HepG2 (cell line): ENCODE results near the gene AMD1. TPM values are rescaled to one million over a fixed set of nuclear protein-coding genes. Genes with fewer than 3 reads are reported as not detected.

Experiments used
- ATAC-seq: fragments of 200-7000 bp; cut with Tn5 transposase; 3 replicates; pipeline ENCODE4 v1.9.1; 2020; ENCODE audit warnings: mild to moderate bottlenecking, moderate library complexity
- BruUV-seq: library from RNA; stranded (reverse); fragments of 400-500 nt; replicated peaks from 2 replicates; lab custom pipeline; 2021; lab: Mats Ljungman, UMichigan
- CTCF ChIA-PET: fragments of 300-600 bp; formaldehyde crosslinking; extraction: SDS; loops from one replicate; lab custom pipeline; 2021; ENCODE audit warnings: low total read pairs, inconsistent platforms, low intra/inter-chr PET ratio; lab: Yijun Ruan, JAX
- POLR2A ChIA-PET: fragments of 350-600 bp; sonication (Branson Sonifier 250); formaldehyde crosslinking; loops from one replicate; lab custom pipeline; 2020; ENCODE audit warnings: antibody characterized with exemption, inconsistent platforms; lab: Yijun Ruan, JAX
- DNase-seq: peaks from one replicate; pipeline ENCODE4 v3.0.0-alpha.2; 2015; ENCODE audit warnings: low spot score
- FAIRE-seq: peaks from 3 replicates; lab custom pipeline; 2011; peaks lifted over from hg19 to GRCh38; lab: Jason Lieb, UNC
- H2AFZ ChIP-seq: one replicate; pipeline ENCODE4 v1.6.1; 2011; ENCODE audit warnings: low read length, inconsistent platforms
- H3K27ac ChIP-seq: fragments of 300-600 bp; 3 replicates; pipeline ENCODE4 v1.8.0; 2011; ENCODE audit warnings: mixed run types, mild to moderate bottlenecking, mixed read lengths, low read length, inconsistent platforms; ENCODE audit not compliant: insufficient read depth; ENCODE audit errors: extremely low read length
- H3K27me3 ChIP-seq, 2 experiments: fragments of 200-600 bp in 1 of 2; 2 replicates in 1 of 2; 3 replicates in 1 of 2; pipeline versions ENCODE4 v1.6.0 to v1.8.0; 2011; ENCODE audit warnings: low read length in 2 of 2, mild to moderate bottlenecking in 2 of 2, moderate library complexity in 2 of 2, inconsistent platforms in 1 of 2; ENCODE audit not compliant: insufficient read depth in 2 of 2, control insufficient read depth in 1 of 2
- H3K36me3 ChIP-seq, 2 experiments: fragments of 200-600 bp in 1 of 2; replicated peaks in 1 of 2; 2 replicates in 1 of 2; 3 replicates in 1 of 2; pipeline versions ENCODE4 v1.5.1 to v1.8.0; 2011; ENCODE audit warnings: low read length in 2 of 2, inconsistent platforms in 1 of 2; ENCODE audit not compliant: insufficient read depth in 2 of 2, control insufficient read depth in 1 of 2
- H3K4me1 ChIP-seq: 2 replicates; pipeline ENCODE4 v1.5.1; 2012; ENCODE audit warnings: low read length, inconsistent platforms; ENCODE audit not compliant: insufficient read depth
- H3K4me2 ChIP-seq: 2 replicates; pipeline ENCODE4 v1.6.0; 2011; ENCODE audit warnings: low read depth, low read length, inconsistent platforms
- H3K4me3 ChIP-seq, 3 experiments: fragments of 200-600 bp in 1 of 3; sonication (generic), shearing (Covaris generic) in 1 of 3; replicated peaks in 1 of 3; 2 replicates each; pipeline ENCODE4 v1.5.1; 2011 to 2016; ENCODE audit warnings: low read length in 3 of 3, inconsistent platforms in 2 of 3, low read depth in 2 of 3, mild to moderate bottlenecking in 2 of 3, control low read depth in 1 of 3, mixed read lengths in 1 of 3; ENCODE audit not compliant: insufficient read depth in 1 of 3
- H3K79me2 ChIP-seq: one replicate; pipeline ENCODE4 v1.6.1; 2011; ENCODE audit warnings: low read length, inconsistent platforms; ENCODE audit not compliant: insufficient read depth
- H3K9ac ChIP-seq: 2 replicates; pipeline ENCODE4 v1.6.0; 2011; ENCODE audit warnings: mild to moderate bottlenecking, low read depth, low read length, inconsistent platforms; ENCODE audit not compliant: insufficient read depth
- H3K9me3 ChIP-seq: 2 replicates; pipeline ENCODE4 v1.5.1; 2012; ENCODE audit warnings: mild to moderate bottlenecking, low read length
- H4K20me1 ChIP-seq: 2 replicates; pipeline ENCODE4 v1.6.0; 2011; ENCODE audit warnings: inconsistent platforms, mild to moderate bottlenecking, low read length, moderate library complexity; ENCODE audit not compliant: insufficient read depth
- FLYWCH1 ChIP-seq: sonication (generic); formaldehyde crosslinking; IDR thresholded peaks from 2 replicates; pipeline ENCODE4 v1.8.1; 2023; ENCODE audit warnings: mild to moderate bottlenecking, missing genetic modification reagents
- ZFX ChIP-seq: sonication (generic); formaldehyde crosslinking; IDR thresholded peaks from 2 replicates; pipeline ENCODE4 v1.4.0; 2020; ENCODE audit warnings: mild to moderate bottlenecking, low read depth, missing genetic modification reagents, moderate library complexity
- ZFY ChIP-seq: sonication (generic); formaldehyde crosslinking; IDR thresholded peaks from 2 replicates; pipeline ENCODE4 v1.4.0; 2020; ENCODE audit warnings: missing genetic modification reagents
- WGBS: methylation state at CpG from one replicate; pipeline ENCODE4 v1.1.6; 2017; ENCODE audit warnings: low lambda C conversion rate; 5-methylcytosine and 5-hydroxymethylcytosine counted together
- in situ Hi-C: cut with HindIII; loops from 2 replicates; pipeline ENCODE4 v1.10.0; 2017; ENCODE audit warnings: low pct_unique_long_range_greater_than_20kb; ENCODE audit not compliant: extremely low pct_ligation_motif_present
- intact Hi-C: fragments of 100-400 bp; cut with micrococcal nuclease; formaldehyde crosslinking; loops from one replicate; pipeline ENCODE4 v1.10.0; 2022; ENCODE audit not compliant: unreplicated experiment
- polyA plus RNA-seq, 8 experiments: library from polyadenylated mRNA; depleted of rRNA in 3 of 8; stranded (reverse) in 7 of 8; unstranded in 1 of 8; fragments of >200 nt; fragmentation: Illumina TruSeq in 4 of 8; extraction: Trizol in 4 of 8; gene quantifications; 2 replicates each; pipeline versions ENCODE4 v1.2.1 to v1.2.3, GENCODE V29; 2011 to 2016; ENCODE audit warnings: low read depth in 4 of 8, missing spikeins in 1 of 8, mixed read lengths in 1 of 8; ENCODE audit not compliant: insufficient read depth in 1 of 8
- total RNA-seq, 5 experiments: library from RNA; depleted of rRNA; stranded (reverse); fragments of >200 nt; fragmentation: Illumina TruSeq; extraction: Trizol; gene quantifications; 2 replicates each; pipeline ENCODE4 v1.2.3, GENCODE V29; 2016; ENCODE audit warnings: low read depth in 1 of 5
- TF ChIP-seq, protein P1 (sequence below): sonication (generic); formaldehyde crosslinking; IDR thresholded peaks from 2 replicates; pipeline ENCODE4 v1.4.0; 2020; ENCODE audit warnings: mild to moderate bottlenecking, missing genetic modification reagents
- TF ChIP-seq, protein P2 (sequence below): sonication (generic); formaldehyde crosslinking; IDR thresholded peaks from 2 replicates; pipeline ENCODE4 v1.5.1; 2020; ENCODE audit warnings: mild to moderate bottlenecking, missing genetic modification reagents, moderate library complexity
- TF ChIP-seq, protein P3 (sequence below): sonication (generic); formaldehyde crosslinking; IDR thresholded peaks from 2 replicates; pipeline ENCODE4 v1.4.0; 2020; ENCODE audit warnings: missing genetic modification reagents, borderline replicate concordance

Gene AMD1
- total and polyA plus RNA-seq, 2 of the 13 experiments (the other 11 are each of a cell fraction or from before 2014, with no cell fraction given), result 108 to 123 TPM

DNA sequence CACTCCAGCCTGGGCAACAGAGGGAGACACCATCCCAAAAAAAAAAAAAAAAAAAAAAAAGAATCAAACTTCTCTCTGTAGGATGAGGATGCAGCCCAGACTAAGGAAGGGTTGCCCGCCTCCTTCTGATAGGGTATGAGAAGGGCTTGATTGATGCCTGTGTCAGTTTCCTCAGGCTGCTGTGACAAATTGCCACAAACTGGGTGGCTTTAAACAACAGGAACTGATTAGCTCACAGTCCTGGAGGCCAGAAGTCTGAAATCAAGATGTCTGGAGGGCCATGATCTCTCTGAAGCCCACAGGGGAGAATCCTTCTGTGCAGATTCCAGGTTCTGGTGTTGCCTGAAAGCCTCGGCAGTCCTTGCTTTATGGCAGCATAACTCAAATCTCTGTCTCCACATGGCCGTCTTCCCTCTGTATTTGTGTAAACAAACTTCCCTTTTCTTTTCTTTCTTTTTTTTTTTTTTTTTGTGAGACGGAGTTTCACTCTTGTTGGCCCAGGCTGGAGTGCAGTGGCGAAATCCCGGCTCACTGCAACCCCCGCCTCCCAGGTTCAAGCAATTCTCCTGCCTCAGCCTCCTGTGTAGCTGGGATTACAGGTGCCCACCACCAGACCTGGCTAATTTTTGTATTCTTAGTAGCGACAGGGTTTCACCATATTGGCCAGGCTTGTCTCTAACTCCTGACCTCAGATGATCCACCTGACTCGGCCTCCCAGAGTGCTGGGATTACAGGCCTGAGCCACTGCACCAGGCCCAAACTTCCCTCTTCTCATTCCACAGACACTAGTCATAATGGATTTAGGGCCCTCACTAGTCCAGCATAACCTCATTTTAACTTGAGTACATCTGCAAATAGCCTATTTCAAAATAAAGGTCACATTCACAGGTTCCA is 48.1 kb upstream of the AMD1 start:
- DNase-seq (no peak), ATAC-seq (peak; percentile 76), FAIRE-seq (no peak)
- peak overlapping the region; percentile 57; the same call in 1 of the 2 replicates for H3K9ac ChIP-seq
- H2AFZ ChIP-seq, result peak overlapping the region; percentile 96
- no peaks in the 10 kb centered on the region for H3K36me3 ChIP-seq
- no peaks in the 10 kb centered on the region for H3K27me3 ChIP-seq
- peak overlapping the region; percentile 35 for H3K27ac ChIP-seq
- in situ Hi-C loops, result no loop called here
- H4K20me1 ChIP-seq, result no peaks in the 10 kb centered on the region
- no TSS peak for BruUV-seq
- peaks cover 3% of the 10 kb centered on the region for H3K79me2 ChIP-seq
- peak overlapping the region; percentile 71 for H3K4me2 ChIP-seq
- no peaks in the 10 kb centered on the region for H3K9me3 ChIP-seq
- peaks cover 22% of the 10 kb centered on the region for H3K4me1 ChIP-seq
- WGBS, result 36% methylated on average over 9 of the region's 9 CpGs
- ChIA-PET POLR2A (interaction anchor here (1.2 to 4.2 kb wide), 4 partner anchors 11 to 261 kb away, joined by 3 to 20 read pairs (median 6); partner anchors contain the start of genes AMD1 and CDK19), CTCF (no interaction called here)
- H3K4me3 ChIP-seq, result peak overlapping the region; percentile 17 to 42 (median 19); a peak in 5 of 6 replicates
- intact Hi-C loops, result no loop called here
- TF ChIP-seq ZFX (CRISPR knock-in tag), result peak; percentile 62
- TF ChIP-seq, protein P1, sequence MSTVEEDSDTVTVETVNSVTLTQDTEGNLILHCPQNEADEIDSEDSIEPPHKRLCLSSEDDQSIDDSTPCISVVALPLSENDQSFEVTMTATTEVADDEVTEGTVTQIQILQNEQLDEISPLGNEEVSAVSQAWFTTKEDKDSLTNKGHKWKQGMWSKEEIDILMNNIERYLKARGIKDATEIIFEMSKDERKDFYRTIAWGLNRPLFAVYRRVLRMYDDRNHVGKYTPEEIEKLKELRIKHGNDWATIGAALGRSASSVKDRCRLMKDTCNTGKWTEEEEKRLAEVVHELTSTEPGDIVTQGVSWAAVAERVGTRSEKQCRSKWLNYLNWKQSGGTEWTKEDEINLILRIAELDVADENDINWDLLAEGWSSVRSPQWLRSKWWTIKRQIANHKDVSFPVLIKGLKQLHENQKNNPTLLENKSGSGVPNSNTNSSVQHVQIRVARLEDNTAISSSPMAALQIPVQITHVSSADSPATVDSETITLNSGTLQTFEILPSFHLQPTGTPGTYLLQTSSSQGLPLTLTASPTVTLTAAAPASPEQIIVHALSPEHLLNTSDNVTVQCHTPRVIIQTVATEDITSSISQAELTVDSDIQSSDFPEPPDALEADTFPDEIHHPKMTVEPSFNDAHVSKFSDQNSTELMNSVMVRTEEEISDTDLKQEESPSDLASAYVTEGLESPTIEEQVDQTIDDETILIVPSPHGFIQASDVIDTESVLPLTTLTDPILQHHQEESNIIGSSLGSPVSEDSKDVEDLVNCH, result no peak
- TF ChIP-seq FLYWCH1 (CRISPR knock-in tag), result no peak
- peak; percentile 73 for TF ChIP-seq ZFY
- TF ChIP-seq, protein P2, sequence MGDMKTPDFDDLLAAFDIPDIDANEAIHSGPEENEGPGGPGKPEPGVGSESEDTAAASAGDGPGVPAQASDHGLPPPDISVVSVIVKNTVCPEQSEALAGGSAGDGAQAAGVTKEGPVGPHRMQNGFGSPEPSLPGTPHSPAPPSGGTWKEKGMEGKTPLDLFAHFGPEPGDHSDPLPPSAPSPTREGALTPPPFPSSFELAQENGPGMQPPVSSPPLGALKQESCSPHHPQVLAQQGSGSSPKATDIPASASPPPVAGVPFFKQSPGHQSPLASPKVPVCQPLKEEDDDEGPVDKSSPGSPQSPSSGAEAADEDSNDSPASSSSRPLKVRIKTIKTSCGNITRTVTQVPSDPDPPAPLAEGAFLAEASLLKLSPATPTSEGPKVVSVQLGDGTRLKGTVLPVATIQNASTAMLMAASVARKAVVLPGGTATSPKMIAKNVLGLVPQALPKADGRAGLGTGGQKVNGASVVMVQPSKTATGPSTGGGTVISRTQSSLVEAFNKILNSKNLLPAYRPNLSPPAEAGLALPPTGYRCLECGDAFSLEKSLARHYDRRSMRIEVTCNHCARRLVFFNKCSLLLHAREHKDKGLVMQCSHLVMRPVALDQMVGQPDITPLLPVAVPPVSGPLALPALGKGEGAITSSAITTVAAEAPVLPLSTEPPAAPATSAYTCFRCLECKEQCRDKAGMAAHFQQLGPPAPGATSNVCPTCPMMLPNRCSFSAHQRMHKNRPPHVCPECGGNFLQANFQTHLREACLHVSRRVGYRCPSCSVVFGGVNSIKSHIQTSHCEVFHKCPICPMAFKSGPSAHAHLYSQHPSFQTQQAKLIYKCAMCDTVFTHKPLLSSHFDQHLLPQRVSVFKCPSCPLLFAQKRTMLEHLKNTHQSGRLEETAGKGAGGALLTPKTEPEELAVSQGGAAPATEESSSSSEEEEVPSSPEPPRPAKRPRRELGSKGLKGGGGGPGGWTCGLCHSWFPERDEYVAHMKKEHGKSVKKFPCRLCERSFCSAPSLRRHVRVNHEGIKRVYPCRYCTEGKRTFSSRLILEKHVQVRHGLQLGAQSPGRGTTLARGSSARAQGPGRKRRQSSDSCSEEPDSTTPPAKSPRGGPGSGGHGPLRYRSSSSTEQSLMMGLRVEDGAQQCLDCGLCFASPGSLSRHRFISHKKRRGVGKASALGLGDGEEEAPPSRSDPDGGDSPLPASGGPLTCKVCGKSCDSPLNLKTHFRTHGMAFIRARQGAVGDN (CRISPR knock-in tag), result peak; percentile 33
- TF ChIP-seq, protein P3, sequence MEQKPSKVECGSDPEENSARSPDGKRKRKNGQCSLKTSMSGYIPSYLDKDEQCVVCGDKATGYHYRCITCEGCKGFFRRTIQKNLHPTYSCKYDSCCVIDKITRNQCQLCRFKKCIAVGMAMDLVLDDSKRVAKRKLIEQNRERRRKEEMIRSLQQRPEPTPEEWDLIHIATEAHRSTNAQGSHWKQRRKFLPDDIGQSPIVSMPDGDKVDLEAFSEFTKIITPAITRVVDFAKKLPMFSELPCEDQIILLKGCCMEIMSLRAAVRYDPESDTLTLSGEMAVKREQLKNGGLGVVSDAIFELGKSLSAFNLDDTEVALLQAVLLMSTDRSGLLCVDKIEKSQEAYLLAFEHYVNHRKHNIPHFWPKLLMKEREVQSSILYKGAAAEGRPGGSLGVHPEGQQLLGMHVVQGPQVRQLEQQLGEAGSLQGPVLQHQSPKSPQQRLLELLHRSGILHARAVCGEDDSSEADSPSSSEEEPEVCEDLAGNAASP (CRISPR knock-in tag), result peak; percentile 61; the same call in 1 of the 2 replicates
